ENCODE results near the gene OR5A1.

The OR5A1 gene

DNA sequence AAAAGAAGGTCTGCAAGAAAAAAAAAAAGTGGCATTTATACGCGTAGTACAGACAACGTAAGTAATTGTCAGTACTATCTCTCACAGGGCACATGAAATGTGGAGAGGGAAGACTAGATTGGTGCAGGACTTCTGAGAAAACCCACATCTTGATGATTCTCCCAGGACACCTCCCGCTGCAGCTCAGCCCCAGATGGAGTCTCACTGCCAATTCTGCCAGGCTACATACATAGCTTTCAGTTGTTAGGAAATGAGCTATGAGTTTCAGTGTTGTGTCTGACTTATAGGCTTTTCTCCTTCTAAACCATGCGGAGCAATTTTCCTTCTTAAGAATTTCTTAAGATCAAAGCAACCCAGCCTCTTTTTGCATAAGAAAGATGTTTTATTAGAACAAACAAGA, 19.7 kb upstream of the OR5A1 start:
- H3F3A ChIP-seq (ENCODE audit: insufficient read depth, low read length), result no peaks in the 10 kb centered on the region; the same call in 1 of the 2 replicates
- no peaks in the 10 kb centered on the region for H3K27me3 ChIP-seq (replicated peaks; ENCODE audit: insufficient read depth, low read length)
- TF ChIP-seq, protein P1, sequence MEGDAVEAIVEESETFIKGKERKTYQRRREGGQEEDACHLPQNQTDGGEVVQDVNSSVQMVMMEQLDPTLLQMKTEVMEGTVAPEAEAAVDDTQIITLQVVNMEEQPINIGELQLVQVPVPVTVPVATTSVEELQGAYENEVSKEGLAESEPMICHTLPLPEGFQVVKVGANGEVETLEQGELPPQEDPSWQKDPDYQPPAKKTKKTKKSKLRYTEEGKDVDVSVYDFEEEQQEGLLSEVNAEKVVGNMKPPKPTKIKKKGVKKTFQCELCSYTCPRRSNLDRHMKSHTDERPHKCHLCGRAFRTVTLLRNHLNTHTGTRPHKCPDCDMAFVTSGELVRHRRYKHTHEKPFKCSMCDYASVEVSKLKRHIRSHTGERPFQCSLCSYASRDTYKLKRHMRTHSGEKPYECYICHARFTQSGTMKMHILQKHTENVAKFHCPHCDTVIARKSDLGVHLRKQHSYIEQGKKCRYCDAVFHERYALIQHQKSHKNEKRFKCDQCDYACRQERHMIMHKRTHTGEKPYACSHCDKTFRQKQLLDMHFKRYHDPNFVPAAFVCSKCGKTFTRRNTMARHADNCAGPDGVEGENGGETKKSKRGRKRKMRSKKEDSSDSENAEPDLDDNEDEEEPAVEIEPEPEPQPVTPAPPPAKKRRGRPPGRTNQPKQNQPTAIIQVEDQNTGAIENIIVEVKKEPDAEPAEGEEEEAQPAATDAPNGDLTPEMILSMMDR (IDR thresholded peaks at IDR 0.05; ENCODE audit: low read length), result no peak
- TF ChIP-seq EZH2phosphoT487 (IDR thresholded peaks at IDR 0.05; ENCODE audit: low read length) (no peak), EZH2 (optimal IDR thresholded peaks at IDR 0.05; ENCODE audit: low read depth, low read length) (no peak)
- H3K4me3 ChIP-seq (ENCODE audit: low read length), result no peak overlapping the region
- 0 out of 2 replicates have a peak overlapping the region, but pooled peaks have one; percentile 23 for H3K4me2 ChIP-seq (ENCODE audit: low read depth, low read length)
- H4K20me1 ChIP-seq (ENCODE audit: insufficient read depth, low read length), result no peaks in the 10 kb centered on the region
- no peak overlapping the region for H3K9ac ChIP-seq (ENCODE audit: low read length)
- H3K9me3 ChIP-seq (replicated peaks; ENCODE audit: insufficient read depth, low read length), result no peaks in the 10 kb centered on the region
- peaks cover 6% of the 10 kb centered on the region; the same call in 1 of the 2 replicates for H3K4me1 ChIP-seq (ENCODE audit: low read length)
- H3K36me3 ChIP-seq (replicated peaks; ENCODE audit: insufficient read depth, low read length), result no peaks in the 10 kb centered on the region
- H3K27ac ChIP-seq (ENCODE audit: low read length), result no peak overlapping the region
- no peak overlapping the region for H2AFZ ChIP-seq (ENCODE audit: low read length)
- DNase-seq, result no peak
- no peaks in the 10 kb centered on the region for H3K9me2 ChIP-seq (replicated peaks; ENCODE audit: insufficient read depth, low read length)
- H3K79me2 ChIP-seq (ENCODE audit: low read length), result no peaks in the 10 kb centered on the region

DNA sequence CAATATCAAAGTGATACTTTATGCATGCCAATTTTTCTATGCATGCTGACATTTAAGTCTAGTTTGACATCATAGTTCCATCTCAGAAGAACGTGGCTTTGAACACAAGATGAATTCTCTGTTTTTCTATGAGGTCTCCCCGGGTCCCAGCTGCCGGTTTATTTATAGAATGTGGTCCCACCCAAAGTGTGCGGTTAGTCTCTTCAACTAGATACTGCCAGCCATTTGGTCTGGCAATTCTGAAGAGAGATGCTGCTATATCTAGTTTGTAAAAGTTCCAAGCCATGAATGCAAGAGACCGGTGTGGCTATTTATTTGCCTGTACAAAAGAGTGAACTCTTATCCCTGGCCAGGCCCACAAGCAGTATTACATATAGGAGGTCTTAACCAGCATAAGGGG, 19.2 kb upstream of the OR5A1 start:
- H3K4me3 ChIP-seq (ENCODE audit: low read length), result no peak overlapping the region
- H3K9me3 ChIP-seq (replicated peaks; ENCODE audit: insufficient read depth, low read length), result no peaks in the 10 kb centered on the region
- H3K36me3 ChIP-seq (replicated peaks; ENCODE audit: insufficient read depth, low read length), result no peaks in the 10 kb centered on the region
- peak overlapping the region; percentile 23; the same call in 1 of the 2 replicates for H3K4me2 ChIP-seq (ENCODE audit: low read depth, low read length)
- TF ChIP-seq EZH2 (optimal IDR thresholded peaks at IDR 0.05; ENCODE audit: low read depth, low read length) (no peak), EZH2phosphoT487 (IDR thresholded peaks at IDR 0.05; ENCODE audit: low read length) (no peak)
- TF ChIP-seq, protein P1 (IDR thresholded peaks at IDR 0.05; ENCODE audit: low read length), result no peak
- H3K9me2 ChIP-seq (replicated peaks; ENCODE audit: insufficient read depth, low read length), result no peaks in the 10 kb centered on the region
- peak; percentile 44 for DNase-seq
- no peak overlapping the region for H3K9ac ChIP-seq (ENCODE audit: low read length)
- H3K27me3 ChIP-seq (replicated peaks; ENCODE audit: insufficient read depth, low read length), result no peaks in the 10 kb centered on the region
- H3K79me2 ChIP-seq (ENCODE audit: low read length), result no peaks in the 10 kb centered on the region
- H3K4me1 ChIP-seq (ENCODE audit: low read length), result peaks cover 6% of the 10 kb centered on the region; the same call in 1 of the 2 replicates
- no peaks in the 10 kb centered on the region; the same call in 1 of the 2 replicates for H3F3A ChIP-seq (ENCODE audit: insufficient read depth, low read length)
- H2AFZ ChIP-seq (ENCODE audit: low read length), result no peak overlapping the region; the same call in 1 of the 2 replicates
- H3K27ac ChIP-seq (ENCODE audit: low read length), result no peak overlapping the region
- no peaks in the 10 kb centered on the region for H4K20me1 ChIP-seq (ENCODE audit: insufficient read depth, low read length)

DNA sequence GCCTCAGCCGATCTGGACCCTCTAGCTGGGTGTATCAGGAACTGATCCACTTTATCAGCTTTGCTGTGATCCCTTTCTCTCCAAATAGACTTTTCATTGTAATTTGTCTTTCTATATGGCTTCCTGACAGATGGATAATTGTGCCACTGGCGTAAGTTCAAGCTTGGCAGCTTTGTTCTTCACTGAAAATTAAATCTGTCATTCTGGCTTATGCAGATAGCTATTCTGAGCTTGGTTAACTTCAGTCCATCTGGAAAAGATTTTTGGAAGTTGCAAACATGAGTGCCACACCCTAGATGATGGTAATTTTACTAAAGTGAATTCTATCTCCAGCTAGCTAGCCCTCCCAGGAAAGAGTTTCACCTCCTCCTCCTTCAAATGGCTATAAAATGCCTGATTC, 18.1 kb upstream of the OR5A1 start:
- Histone ChIP-seq H3K9ac (ENCODE audit: low read length) (no peak overlapping the region), H3K4me2 (ENCODE audit: low read depth, low read length) (no peak overlapping the region), H3K36me3 (replicated peaks; ENCODE audit: insufficient read depth, low read length) (no peaks in the 10 kb centered on the region), H3F3A (ENCODE audit: insufficient read depth, low read length) (no peaks in the 10 kb centered on the region; the same call in 1 of the 2 replicates), H3K27me3 (replicated peaks; ENCODE audit: insufficient read depth, low read length) (no peaks in the 10 kb centered on the region), H2AFZ (ENCODE audit: low read length) (no peak overlapping the region), H3K27ac (ENCODE audit: low read length) (no peak overlapping the region), H3K9me3 (replicated peaks; ENCODE audit: insufficient read depth, low read length) (no peaks in the 10 kb centered on the region), H3K79me2 (ENCODE audit: low read length) (no peaks in the 10 kb centered on the region), H3K4me1 (ENCODE audit: low read length) (peaks cover 6% of the 10 kb centered on the region; the same call in 1 of the 2 replicates), H3K4me3 (ENCODE audit: low read length) (no peak overlapping the region), H4K20me1 (ENCODE audit: insufficient read depth, low read length) (no peaks in the 10 kb centered on the region), H3K9me2 (replicated peaks; ENCODE audit: insufficient read depth, low read length) (no peaks in the 10 kb centered on the region)
- no peak for DNase-seq
- TF ChIP-seq EZH2phosphoT487 (IDR thresholded peaks at IDR 0.05; ENCODE audit: low read length), result no peak

DNA sequence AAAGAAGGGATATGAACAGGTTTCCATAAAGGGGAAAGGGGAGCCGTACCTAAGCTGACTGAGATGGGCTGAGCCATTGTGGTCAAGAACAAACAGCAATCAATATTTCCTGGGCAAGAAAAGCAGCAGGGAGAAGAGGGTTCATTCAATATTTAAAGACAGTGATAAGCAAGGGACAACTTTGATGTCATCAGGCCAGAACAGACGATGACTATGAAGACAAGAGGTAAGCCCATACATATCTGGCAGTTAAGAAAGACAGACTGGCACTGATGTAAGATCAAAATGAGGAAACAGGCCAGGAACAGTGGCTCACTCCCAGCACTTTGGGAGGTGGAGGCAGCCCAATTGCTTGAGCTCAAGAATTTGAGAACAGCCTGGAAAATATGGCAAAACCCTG, 12.4 kb upstream of the OR5A1 start:
- H3K36me3 ChIP-seq (replicated peaks; ENCODE audit: insufficient read depth, low read length), result no peaks in the 10 kb centered on the region
- H3F3A ChIP-seq (ENCODE audit: insufficient read depth, low read length), result no peaks in the 10 kb centered on the region
- H2AFZ ChIP-seq (ENCODE audit: low read length), result no peak overlapping the region
- no peak for DNase-seq
- no peak overlapping the region for H3K4me3 ChIP-seq (ENCODE audit: low read length)
- no peaks in the 10 kb centered on the region for H3K9me2 ChIP-seq (replicated peaks; ENCODE audit: insufficient read depth, low read length)
- TF ChIP-seq, protein P1 (IDR thresholded peaks at IDR 0.05; ENCODE audit: low read length), result no peak
- no peak for TF ChIP-seq EZH2phosphoT487 (IDR thresholded peaks at IDR 0.05; ENCODE audit: low read length)
- no peak for TF ChIP-seq EZH2 (optimal IDR thresholded peaks at IDR 0.05; ENCODE audit: low read depth, low read length)
- H4K20me1 ChIP-seq (ENCODE audit: insufficient read depth, low read length), result no peaks in the 10 kb centered on the region
- H3K9me3 ChIP-seq (replicated peaks; ENCODE audit: insufficient read depth, low read length), result no peaks in the 10 kb centered on the region
- no peaks in the 10 kb centered on the region for H3K79me2 ChIP-seq (ENCODE audit: low read length)
- H3K9ac ChIP-seq (ENCODE audit: low read length), result no peak overlapping the region
- H3K4me2 ChIP-seq (ENCODE audit: low read depth, low read length), result no peak overlapping the region
- no peaks in the 10 kb centered on the region for H3K27me3 ChIP-seq (replicated peaks; ENCODE audit: insufficient read depth, low read length)
- H3K27ac ChIP-seq (ENCODE audit: low read length), result no peak overlapping the region
- no peaks in the 10 kb centered on the region for H3K4me1 ChIP-seq (ENCODE audit: low read length)

All from MM.1S (cell line).